Measurements from ENCODE around the gene STK32C.
"Not testable (repeated sequence)": the region's sequence is repeated elsewhere in the genome, so short reads cannot be mapped to it uniquely, and the experiment has no call there.

The STK32C gene

GRCh38 chr10:132272231-132272971 is 35.3 kb downstream of the STK32C start:
- DNase-seq (ENCODE audit: insufficient read length, low spot score) (no peak), FAIRE-seq (no peak)
- no peak for TF ChIP-seq POLR2A (IDR thresholded peaks at IDR 0.05; ENCODE audit: low read depth, low read length)

- no peak for TF ChIP-seq POLR2A (IDR thresholded peaks at IDR 0.05; ENCODE audit: low read depth, low read length)
- FAIRE-seq (no peak), DNase-seq (ENCODE audit: insufficient read length, low spot score) (no peak)
These were observed 36.1 kb downstream of the STK32C start for GRCh38 chr10:132271458-132272230.

GRCh38 chr10:132270721-132271457 is 36.9 kb downstream of the STK32C start:
- TF ChIP-seq POLR2A (IDR thresholded peaks at IDR 0.05; ENCODE audit: low read depth, low read length): no peak
- no peak for DNase-seq (ENCODE audit: insufficient read length, low spot score)
- FAIRE-seq: no peak

- FAIRE-seq: no peak
- no peak for TF ChIP-seq POLR2A (IDR thresholded peaks at IDR 0.05; ENCODE audit: low read depth, low read length)
- DNase-seq (ENCODE audit: insufficient read length, low spot score): no peak
These were observed 37.5 kb downstream of the STK32C start for GRCh38 chr10:132270256-132270655.

GRCh38 chr10:132269266-132270230 is 38.2 kb downstream of the STK32C start:
- no peak for TF ChIP-seq POLR2A (IDR thresholded peaks at IDR 0.05; ENCODE audit: low read depth, low read length)
- DNase-seq (ENCODE audit: insufficient read length, low spot score) (no peak), FAIRE-seq (no peak)

- DNase-seq (ENCODE audit: insufficient read length, low spot score); FAIRE-seq: not testable (repeated sequence)
These were observed 39.8 kb downstream of the STK32C start for GRCh38 chr10:132267916-132268315.

- FAIRE-seq (no peak), DNase-seq (ENCODE audit: insufficient read length, low spot score) (no peak)
- no peak for TF ChIP-seq POLR2A (IDR thresholded peaks at IDR 0.05; ENCODE audit: low read depth, low read length)
These were observed 41.1 kb downstream of the STK32C start for GRCh38 chr10:132266594-132267161.

- DNase-seq (ENCODE audit: insufficient read length, low spot score) (no peak), FAIRE-seq (no peak)
- no peak for TF ChIP-seq POLR2A (IDR thresholded peaks at IDR 0.05; ENCODE audit: low read depth, low read length)
These were observed 41.8 kb downstream of the STK32C start for GRCh38 chr10:132265890-132266496.

- no peak for TF ChIP-seq POLR2A (IDR thresholded peaks at IDR 0.05; ENCODE audit: low read depth, low read length)
- no peak for FAIRE-seq
These were observed 42.5 kb downstream of the STK32C start for GRCh38 chr10:132264966-132265889.

GRCh38 chr10:132264306-132264950 is 43.3 kb downstream of the STK32C start:
- DNase-seq (ENCODE audit: insufficient read length, low spot score): no peak
- FAIRE-seq: no peak
- TF ChIP-seq POLR2A (IDR thresholded peaks at IDR 0.05; ENCODE audit: low read depth, low read length): no peak

More at GRCh38 chr10:132264966-132265889, 42.5 kb downstream of the STK32C start:
- no peak for DNase-seq (ENCODE audit: insufficient read length, low spot score)

GRCh38 chr10:132263866-132264265 is 43.9 kb downstream of the STK32C start:
- no peak for TF ChIP-seq POLR2A (IDR thresholded peaks at IDR 0.05; ENCODE audit: low read depth, low read length)
- DNase-seq (ENCODE audit: insufficient read length, low spot score) (no peak), FAIRE-seq (no peak)
